ENCODE data around the gene ZFP92.

Gene ZFP92

GRCh38 chrX:153457827-153458466 lies 46.7 kb downstream of the ZFP92 start:
- DNase-seq: no peak

DNA sequence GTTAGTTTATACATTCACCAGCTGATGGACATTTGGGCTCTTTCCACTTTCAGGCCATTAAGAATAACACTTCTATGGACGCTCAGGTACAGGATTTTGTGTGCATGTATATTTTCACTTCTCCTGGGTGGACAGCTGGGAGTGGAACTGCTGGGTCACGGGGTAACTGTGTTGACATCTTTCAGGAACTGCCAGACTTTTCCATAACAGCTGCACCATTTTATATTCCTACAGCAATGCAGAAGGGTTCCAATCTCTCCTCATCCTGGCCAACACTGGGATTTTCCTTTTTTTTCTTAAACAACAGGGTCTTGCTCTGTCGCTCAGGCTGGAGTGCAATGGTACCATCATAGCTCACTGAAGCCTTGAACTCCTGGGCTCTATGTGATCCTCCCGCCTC lies 47.2 kb downstream of the ZFP92 start:
- DNase-seq: no peak

- DNase-seq: no peak
These were observed 48.7 kb downstream of the ZFP92 start for GRCh38 chrX:153459986-153460385.

- no peak for DNase-seq
These were observed 49.6 kb downstream of the ZFP92 start for GRCh38 chrX:153460826-153461225.

All from NCI-H2107 (cell line).